HG02571 (cell line): Measurements from ENCODE around the gene NCK2.

Experiments
- ATAC-seq: cut with Tn5 transposase; IDR thresholded peaks from one replicate; pipeline ENCODE4 v1.9.1; 2021; ENCODE audit warnings: mild to moderate bottlenecking, moderate library complexity; ENCODE audit not compliant: unreplicated experiment

Gene NCK2

GRCh38 chr2:105808423-105809096, 63.8 kb downstream of the NCK2 start:
- ATAC-seq: no peak

GRCh38 chr2:105809097-105809473, 64.4 kb downstream of the NCK2 start:
- no peak for ATAC-seq

DNA sequence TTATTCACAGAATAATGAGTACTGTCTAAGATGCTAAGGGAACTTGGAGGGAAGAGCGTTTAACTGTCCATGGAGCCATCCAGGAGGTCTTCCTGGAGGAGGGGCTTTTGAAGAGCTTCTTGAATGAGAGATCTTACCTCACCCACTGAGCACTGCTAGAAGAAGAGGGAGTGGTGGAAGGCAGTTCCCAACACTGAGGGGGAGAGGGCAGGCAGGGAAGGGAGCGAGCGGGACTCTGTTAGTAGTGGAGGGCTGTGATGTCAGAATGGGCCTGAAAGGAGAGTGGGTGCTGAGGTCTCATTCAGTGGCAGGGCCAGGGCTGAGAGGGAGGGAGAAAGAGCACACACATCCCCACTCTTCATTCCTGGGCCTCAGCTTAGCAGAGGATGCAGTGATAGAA, 65.0 kb downstream of the NCK2 start:
- ATAC-seq: no peak

DNA sequence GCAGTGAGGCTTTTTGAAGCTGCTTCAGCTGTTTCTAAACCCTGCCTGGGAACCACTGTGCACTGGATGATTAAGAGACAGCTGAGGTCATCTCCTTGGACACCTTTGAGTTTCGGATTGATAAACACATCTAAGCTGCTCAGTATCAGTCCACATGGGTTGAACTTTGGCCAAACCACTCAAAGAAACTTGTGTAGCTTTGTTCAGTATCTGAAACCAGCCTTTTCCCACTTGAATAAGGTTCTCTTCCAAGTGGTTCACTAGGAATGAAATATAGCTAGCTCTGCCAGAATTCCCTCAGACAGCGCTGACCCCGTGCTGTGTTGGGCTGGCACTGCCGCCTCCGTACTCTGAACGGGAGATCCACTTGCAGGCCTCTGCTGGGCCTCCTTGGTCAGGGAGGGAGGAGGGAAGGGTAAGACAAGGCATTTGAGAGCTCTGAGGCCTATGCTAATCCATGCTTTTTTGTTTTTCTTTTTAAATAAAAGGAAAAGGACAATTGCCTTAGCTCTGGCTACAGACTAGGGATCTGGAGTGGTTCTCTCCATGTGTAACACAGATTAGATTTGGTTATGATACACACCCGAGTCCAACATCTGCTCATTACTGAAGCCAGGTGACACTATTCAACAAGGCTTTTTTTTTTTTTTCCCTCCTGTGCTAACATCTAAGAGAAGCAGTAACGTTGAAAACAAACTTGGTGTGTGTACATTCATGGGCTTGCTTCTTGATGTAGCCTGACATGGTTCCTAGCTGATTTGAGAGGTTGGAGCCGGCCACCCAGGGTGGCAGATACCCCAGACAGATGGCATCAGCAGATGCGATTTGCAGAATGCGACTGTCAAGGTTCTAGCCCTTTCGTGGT, 67.7 kb downstream of the NCK2 start:
- ATAC-seq: peak; percentile 94

GRCh38 chr2:105813045-105813315, 68.3 kb downstream of the NCK2 start:
- ATAC-seq: no peak

DNA sequence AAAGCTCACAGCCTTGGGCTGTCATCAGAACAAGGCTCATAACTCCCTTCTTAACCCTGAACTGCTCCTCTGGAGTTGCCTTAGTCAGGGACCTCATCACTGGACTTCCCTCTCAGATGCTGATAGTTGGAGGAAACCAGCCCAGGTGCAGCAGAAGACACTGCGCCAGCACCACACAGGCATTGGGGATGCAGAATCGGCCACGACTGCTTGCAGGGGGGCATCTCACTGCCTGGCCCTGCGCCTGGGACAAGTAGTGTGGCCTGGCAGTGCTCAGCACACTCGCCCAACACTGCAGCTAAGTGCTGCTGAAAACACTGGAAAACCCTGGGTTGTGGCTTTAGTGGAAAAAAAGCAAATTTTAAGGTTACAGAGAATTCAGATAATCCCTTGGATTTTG, 68.7 kb downstream of the NCK2 start:
- ATAC-seq: no peak

- no peak for ATAC-seq
These were observed 69.7 kb downstream of the NCK2 start for GRCh38 chr2:105814291-105814940.

DNA sequence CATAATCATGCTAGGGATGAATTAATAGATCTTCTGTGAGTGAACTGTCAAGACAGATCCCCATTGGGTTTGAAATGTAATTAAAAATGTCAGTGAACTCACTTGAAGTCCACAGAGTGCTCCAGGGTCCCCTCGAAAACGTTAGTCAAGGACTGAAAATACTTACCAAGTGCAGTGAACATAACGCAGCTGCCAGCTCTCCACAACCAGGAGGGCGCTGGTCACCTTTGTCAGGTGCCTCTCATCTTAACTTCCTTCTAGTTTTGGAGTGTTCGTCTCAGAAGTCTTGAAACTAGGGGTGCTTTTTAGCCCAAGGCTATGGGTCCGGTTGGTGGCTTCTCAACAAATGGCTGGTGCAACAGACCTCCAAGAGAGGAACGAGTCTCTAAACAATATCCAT, 70.7 kb downstream of the NCK2 start:
- ATAC-seq: no peak

- ATAC-seq: no peak
These were observed 75.4 kb downstream of the NCK2 start for GRCh38 chr2:105820151-105820550.

DNA sequence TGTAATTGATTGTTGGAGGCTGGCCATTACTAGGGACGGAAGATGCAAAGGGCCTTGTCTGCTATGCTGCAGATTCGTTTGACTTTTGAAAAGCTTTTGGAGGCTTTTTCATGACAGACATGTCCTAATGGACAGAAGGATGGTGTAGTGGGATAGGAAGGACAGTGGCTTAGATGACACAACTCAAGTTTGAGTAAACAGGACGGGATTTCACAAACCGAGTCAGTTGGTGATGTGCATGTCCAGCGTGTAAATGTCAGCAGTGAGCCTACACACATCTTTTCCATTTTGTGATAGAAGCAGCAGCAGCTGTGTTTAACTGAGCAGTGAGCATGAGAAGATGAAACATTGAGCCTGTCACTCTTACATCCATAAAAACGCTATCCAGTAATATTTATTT, 76.0 kb downstream of the NCK2 start:
- ATAC-seq: no peak

GRCh38 chr2:105821428-105822125, 76.9 kb downstream of the NCK2 start:
- ATAC-seq: no peak

DNA sequence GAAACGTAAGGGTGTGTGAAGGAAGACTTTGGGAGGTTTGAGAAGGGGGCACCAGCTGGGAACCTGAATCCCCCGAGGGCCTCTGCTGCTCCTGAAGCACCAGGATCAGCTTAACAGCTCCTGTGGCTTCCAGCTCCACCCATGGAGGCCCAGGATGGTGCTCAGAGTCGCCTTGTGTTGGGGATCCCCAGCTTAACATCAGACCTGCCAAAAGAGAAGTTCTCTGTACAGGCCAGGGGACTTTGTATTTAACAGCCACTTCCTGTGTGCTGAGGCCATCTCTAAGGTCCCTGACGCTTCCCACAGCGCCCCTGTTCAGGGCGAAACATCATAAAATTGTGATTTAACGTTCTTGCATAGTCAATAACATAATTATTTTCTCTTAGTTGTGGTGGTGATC, 77.5 kb downstream of the NCK2 start:
- peak; percentile 76 for ATAC-seq

DNA sequence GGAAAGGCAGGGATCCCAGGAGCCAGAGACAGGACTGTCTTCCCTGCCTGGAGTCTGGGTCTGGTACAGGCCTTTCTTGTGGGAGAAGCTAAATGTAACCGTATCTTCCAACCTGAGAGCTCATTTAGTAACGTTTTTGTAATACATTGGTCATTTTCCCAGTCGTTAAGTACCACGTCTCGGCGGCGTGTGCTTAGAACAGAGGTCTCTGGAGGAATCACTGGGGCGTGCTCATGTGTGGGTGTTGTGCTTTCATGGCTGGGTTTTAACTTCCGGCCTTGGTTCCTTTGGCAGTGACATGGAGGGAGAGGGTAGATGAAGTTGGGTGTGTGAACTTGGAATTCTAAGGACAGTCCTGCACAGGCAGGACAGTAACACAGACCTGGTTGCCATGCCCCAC, 79.7 kb downstream of the NCK2 start:
- no peak for ATAC-seq

GRCh38 chr2:105827351-105828096, 82.8 kb downstream of the NCK2 start:
- no peak for ATAC-seq

DNA sequence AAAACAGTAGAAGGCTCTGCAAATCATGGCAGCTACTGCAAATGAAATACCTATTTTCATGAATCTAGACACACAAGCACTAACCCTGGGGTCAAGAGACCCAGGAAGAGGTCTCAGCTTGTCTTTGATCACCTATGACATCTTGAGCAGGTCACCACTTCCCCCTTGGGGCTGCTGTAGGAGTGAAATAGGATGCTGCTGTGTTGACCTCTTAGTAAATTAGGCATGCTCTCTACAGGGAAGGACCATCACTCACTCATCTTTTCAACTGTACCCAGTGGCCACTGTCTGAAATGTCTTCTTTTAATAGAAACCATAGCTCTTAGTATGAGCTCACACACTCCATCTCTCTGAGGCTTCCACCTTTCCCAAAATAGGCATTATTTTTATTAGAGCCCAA, 83.8 kb downstream of the NCK2 start:
- ATAC-seq: no peak

GRCh38 chr2:105834931-105835330, 90.2 kb downstream of the NCK2 start:
- peak; percentile 67 for ATAC-seq

GRCh38 chr2:105836341-105836740, 91.6 kb downstream of the NCK2 start:
- ATAC-seq: no peak

DNA sequence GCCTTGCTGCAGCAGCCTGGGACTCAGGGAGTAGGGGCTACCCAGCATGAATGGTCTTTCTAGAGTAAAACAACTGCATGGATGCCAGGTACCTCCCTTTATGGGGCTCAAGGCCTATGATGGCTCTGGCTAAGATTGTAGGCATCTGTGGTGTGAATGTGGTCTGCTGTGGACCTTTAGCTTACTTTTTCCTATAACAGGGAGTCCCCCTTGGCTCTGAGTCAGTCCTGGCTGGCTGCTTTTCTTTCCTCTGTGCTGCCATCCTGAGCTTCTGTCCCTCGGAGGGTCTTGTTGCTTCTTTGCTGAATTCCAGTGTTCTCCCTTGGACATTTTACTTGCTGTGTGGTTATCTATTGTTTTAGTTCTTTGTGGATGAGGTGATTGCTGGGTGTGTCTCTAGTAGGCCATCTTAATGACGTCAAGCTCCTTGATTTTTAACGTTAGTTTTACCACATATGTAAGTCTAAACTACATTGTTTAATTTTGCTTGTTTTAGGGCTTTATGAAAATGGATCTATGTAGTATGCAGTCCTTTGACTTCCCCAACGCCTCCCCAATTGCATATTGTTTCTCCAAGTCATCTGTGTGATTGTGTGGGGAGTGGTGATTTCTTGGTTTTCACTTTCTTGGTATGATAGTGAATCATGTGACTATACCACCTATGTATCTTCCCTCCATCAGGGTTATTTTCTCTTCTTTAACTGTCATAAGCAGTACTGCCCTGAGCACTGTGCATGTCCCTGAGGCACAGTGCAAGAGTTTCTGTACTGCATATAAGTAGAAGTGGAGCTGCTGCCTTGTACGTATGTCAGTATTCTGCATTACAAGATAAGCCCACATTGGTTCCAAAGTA, 92.4 kb downstream of the NCK2 start:
- ATAC-seq: no peak

- ATAC-seq: no peak
These were observed 95.1 kb downstream of the NCK2 start for GRCh38 chr2:105839793-105840192.

DNA sequence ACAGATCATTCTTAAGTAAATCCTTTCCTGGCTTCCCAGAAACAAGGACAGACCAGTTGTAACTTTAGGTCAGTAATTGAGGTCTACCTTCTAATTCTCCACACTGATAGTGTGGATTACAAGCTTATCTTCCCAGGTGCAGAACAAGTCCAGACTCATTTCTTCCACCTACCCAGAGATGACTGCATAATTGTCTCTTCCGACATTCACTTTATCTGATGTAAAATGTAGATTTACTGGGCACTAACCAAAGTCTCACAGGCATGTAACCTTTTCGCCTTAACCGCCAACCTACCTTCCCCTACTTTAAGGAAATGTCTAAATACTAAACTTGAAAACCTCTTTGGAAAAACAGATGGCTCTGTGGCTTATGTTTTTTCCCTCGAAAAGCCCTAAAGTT, 96.2 kb downstream of the NCK2 start:
- no peak for ATAC-seq
